Tibial artery (tissue), 4 donors: ENCODE data around the gene KRT1.
A peak's percentile ranks its signal among the peaks of the same experiment; 100 is the strongest.

ENCODE experiments used
- DNase-seq, 2 donors: peaks; one replicate each; pipeline ENCODE4 v3.0.0-alpha.2; 2019
- H3K27ac ChIP-seq, 2 donors: fragments of 200-600 bp; sonication (generic) in 1 of 2; 1 replicate in 1 of 2; 2 replicates in 1 of 2; pipeline ENCODE4 v1.5.1; 2018 to 2019; ENCODE audit warnings: mild to moderate bottlenecking in 1 of 2
- H3K27me3 ChIP-seq, 2 donors: fragments of 200-600 bp; sonication (generic) in 1 of 2; one replicate each; pipeline versions ENCODE4 v1.5.1 to v1.6.0; 2016 to 2019
- H3K36me3 ChIP-seq, 3 donors: fragments of 200-600 bp; sonication (generic) in 2 of 3; one replicate each; pipeline ENCODE4 v1.5.1; 2016 to 2019; ENCODE audit warnings: mild to moderate bottlenecking in 2 of 3
- H3K4me1 ChIP-seq, 4 donors: fragments of 200-600 bp; sonication (generic) in 2 of 4; 1 replicate in 3 of 4; 2 replicates in 1 of 4; pipeline ENCODE4 v1.5.1; 2016 to 2019
- H3K4me3 ChIP-seq, 2 donors: fragments of 200-600 bp; sonication (generic) in 1 of 2; 1 replicate in 1 of 2; 2 replicates in 1 of 2; pipeline ENCODE4 v1.5.1; 2018 to 2019; ENCODE audit warnings: mild to moderate bottlenecking in 2 of 2
- H3K9me3 ChIP-seq, 3 donors: fragments of 200-600 bp; sonication (generic) in 1 of 3; one replicate each; pipeline ENCODE4 v1.5.1; 2016 to 2019
- intact Hi-C: fragments of 100-400 bp; cut with DNase I; formaldehyde crosslinking; loops from one replicate; pipeline ENCODE4 v1.15.0; 2023; ENCODE audit warnings: low total_unique reads
- TF ChIP-seq, protein P1 (sequence below), 2 experiments: fragments of 200-600 bp in 1 of 2; fragments of 450-650 bp in 1 of 2; IDR thresholded peaks; one replicate each; pipeline ENCODE4 v1.5.1; 2017 to 2019; ENCODE audit warnings: antibody characterized with exemption in 2 of 2, mild to moderate bottlenecking in 1 of 2, moderate library complexity in 1 of 2

Gene KRT1

DNA sequence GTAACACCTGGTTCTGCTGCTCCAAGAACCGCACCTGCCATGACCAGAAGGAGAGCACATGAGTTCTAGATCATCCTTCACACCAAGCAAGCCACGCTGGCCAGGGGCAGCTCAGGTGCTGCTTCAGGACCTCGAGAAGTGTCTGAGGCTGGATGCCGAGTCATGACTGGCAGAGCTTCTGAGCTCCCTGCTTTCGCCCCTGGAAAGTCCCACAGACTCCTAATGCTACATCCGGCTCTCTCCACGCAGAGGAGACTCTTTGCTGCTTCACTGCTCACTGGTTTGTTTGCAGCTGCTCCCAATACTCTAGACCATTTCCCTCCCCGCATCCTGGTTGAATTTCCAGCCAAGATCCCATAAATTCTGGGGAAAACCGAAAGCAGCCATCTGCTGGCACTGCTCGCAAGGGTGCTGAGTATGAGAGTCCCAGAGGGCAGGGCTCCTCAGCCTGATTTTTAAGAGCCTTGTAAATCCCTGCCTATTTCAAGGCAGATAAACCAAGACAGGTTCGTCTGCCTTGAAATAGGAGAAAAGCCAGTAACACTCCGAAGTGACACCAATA, 29.6 kb downstream of the KRT1 start:
- Histone ChIP-seq H3K27ac (no peak overlapping the region), H3K4me3 (peak overlapping the region in 1 of 2 donors; percentile 12), H3K9me3 (no peaks in the 10 kb centered on the region), H3K36me3 (no peaks in the 10 kb centered on the region), H3K4me1 (peaks cover 0 to 7% (median 2%) of the 10 kb centered on the region in 4 donors), H3K27me3 (peaks cover 0 to 10% of the 10 kb centered on the region in 2 donors)
- intact Hi-C loops, result no loop called here
- no peak for DNase-seq
- TF ChIP-seq, protein P1, sequence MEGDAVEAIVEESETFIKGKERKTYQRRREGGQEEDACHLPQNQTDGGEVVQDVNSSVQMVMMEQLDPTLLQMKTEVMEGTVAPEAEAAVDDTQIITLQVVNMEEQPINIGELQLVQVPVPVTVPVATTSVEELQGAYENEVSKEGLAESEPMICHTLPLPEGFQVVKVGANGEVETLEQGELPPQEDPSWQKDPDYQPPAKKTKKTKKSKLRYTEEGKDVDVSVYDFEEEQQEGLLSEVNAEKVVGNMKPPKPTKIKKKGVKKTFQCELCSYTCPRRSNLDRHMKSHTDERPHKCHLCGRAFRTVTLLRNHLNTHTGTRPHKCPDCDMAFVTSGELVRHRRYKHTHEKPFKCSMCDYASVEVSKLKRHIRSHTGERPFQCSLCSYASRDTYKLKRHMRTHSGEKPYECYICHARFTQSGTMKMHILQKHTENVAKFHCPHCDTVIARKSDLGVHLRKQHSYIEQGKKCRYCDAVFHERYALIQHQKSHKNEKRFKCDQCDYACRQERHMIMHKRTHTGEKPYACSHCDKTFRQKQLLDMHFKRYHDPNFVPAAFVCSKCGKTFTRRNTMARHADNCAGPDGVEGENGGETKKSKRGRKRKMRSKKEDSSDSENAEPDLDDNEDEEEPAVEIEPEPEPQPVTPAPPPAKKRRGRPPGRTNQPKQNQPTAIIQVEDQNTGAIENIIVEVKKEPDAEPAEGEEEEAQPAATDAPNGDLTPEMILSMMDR (IDR thresholded peaks at IDR 0.05), result no peak

DNA sequence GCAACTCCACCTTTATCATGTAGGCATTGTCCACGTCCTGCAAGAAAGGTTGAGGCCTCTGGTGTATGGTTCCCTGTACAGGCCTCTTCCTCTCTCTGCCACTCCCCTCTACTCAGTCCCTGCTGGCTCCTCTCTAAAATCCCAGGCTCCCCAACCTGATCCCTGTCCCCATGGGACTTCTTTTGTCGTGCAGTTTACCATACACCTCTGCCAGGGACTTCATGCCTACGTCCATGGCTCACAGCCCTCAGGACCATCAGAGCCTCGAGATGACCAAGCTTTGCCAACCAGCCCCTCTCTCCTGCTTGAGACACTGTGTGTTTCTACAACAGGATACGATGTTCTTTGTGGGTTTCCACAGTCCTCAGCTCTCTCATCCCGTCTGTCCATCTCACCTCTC, 31.1 kb downstream of the KRT1 start:
- TF ChIP-seq, protein P1 (IDR thresholded peaks at IDR 0.05), result no peak
- H3K9me3 ChIP-seq, result no peaks in the 10 kb centered on the region
- intact Hi-C loops, result no loop called here
- H3K36me3 ChIP-seq, result no peaks in the 10 kb centered on the region
- no peak overlapping the region for H3K27ac ChIP-seq
- no peak overlapping the region for H3K4me3 ChIP-seq
- H3K27me3 ChIP-seq, result peaks cover 0 to 6% of the 10 kb centered on the region in 2 donors
- peaks cover 0 to 7% (median 2%) of the 10 kb centered on the region in 4 donors for H3K4me1 ChIP-seq
- DNase-seq, result no peak

DNA sequence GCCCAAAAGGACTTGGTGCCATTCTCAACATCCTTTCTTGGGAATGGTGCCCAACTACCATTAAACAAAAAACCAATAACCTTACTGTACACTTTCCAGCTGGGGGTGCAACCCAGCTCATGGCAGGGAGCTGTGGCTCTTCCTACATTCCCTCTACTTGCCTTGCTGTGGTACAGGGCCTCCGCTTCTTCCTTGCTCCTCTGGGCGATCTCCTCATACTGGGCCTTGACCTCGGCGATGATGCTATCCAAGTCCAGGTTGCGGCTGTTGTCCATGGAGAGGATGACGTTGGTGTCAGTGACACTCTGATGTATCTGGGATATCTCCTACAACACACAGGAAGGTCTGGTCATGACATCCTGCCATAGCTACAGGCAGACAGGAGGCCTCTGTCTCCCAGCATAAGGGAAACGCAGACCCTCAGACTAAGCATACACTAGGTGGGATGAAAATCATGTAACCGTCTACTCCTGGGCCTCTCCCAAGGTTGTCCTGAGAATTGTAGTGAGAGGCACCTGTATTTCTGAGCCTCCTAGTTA, 32.1 kb downstream of the KRT1 start:
- TF ChIP-seq, protein P1 (IDR thresholded peaks at IDR 0.05), result no peak
- no peak for DNase-seq
- Histone ChIP-seq H3K9me3 (no peaks in the 10 kb centered on the region), H3K36me3 (no peaks in the 10 kb centered on the region), H3K27me3 (peaks cover 0 to 14% of the 10 kb centered on the region in 2 donors), H3K4me3 (no peak overlapping the region), H3K4me1 (peaks cover 0 to 7% (median 2%) of the 10 kb centered on the region in 4 donors), H3K27ac (no peak overlapping the region)
- intact Hi-C loops, result no loop called here

DNA sequence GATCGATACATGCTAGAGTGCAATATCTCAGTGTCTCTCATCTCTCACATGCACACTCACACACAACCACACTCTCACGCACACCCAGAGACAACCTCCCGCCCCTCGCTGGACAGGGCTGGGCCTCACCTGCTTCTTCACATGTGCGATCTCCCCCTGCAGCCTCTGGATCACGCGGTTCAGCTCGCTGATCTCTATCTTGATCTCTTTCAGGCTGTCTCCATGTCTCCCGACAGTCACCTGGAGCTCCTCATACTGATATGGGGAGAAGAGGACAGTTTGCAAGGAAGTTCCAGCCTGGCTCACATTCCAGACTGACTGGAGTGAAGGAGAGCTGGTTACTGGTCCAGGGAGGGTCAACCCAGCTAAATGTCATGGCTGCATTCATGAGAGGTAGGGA, 32.6 kb downstream of the KRT1 start:
- Histone ChIP-seq H3K9me3 (no peaks in the 10 kb centered on the region), H3K36me3 (no peaks in the 10 kb centered on the region), H3K27me3 (peaks cover 0 to 15% of the 10 kb centered on the region in 2 donors), H3K27ac (no peak overlapping the region), H3K4me1 (peaks cover 0 to 7% (median 2%) of the 10 kb centered on the region in 4 donors), H3K4me3 (no peak overlapping the region)
- TF ChIP-seq, protein P1 (IDR thresholded peaks at IDR 0.05), result no peak
- intact Hi-C loops, result no loop called here
- DNase-seq, result no peak

DNA sequence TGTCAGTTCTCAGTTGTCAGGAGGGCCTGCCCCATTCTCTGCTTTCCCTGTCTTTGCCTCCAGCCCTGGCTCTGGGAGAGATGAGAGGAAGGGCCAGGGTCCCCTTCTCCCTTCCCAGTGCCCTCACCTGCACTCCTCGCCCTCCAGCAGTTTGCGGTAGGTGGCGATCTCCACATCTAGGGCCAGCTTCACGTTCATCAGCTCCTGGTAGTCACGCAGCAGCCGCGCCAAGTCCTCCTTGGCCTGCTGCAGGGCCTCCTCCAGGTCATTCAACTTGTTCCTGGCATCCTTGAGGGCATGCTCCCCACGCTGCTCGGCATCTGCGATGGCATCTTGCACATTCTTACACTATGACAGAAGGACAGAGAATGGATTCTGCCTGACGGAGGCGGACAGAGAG, 33.6 kb downstream of the KRT1 start:
- peak in 1 of 2 donors; percentile 53 for DNase-seq
- H3K4me1 ChIP-seq, result peaks cover 0 to 7% (median 2%) of the 10 kb centered on the region in 4 donors
- TF ChIP-seq, protein P1 (IDR thresholded peaks at IDR 0.05), result no peak
- intact Hi-C loops, result no loop called here
- H3K27ac ChIP-seq, result no peak overlapping the region
- no peaks in the 10 kb centered on the region for H3K9me3 ChIP-seq
- H3K27me3 ChIP-seq, result peaks cover 0 to 20% of the 10 kb centered on the region in 2 donors
- no peaks in the 10 kb centered on the region for H3K36me3 ChIP-seq
- H3K4me3 ChIP-seq, result no peak overlapping the region
